ENCODE results near the gene SDK1.

DNA sequence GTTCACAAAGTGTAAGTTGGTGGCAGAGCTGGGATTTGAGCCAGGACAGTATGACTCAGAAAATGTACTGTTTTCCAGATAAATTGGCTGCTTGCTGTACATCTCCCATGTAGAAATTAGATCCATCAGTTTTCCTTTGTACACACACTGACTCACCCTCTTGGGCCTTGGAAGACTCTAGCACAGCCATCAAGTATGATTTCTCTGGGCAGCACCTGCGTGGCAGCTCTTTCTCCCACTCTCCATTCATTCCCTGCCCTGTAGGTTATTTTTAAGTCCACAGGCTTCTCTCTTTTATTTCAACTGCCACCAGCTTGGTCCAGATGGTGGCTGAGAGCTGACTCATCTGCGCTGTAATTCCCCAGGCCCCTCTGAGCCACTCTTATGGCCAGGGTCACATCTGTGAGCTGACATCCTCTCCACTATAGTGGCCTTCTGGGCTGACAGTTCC is 28.3 kb upstream of the SDK1 start:
- TF ChIP-seq, protein P1, sequence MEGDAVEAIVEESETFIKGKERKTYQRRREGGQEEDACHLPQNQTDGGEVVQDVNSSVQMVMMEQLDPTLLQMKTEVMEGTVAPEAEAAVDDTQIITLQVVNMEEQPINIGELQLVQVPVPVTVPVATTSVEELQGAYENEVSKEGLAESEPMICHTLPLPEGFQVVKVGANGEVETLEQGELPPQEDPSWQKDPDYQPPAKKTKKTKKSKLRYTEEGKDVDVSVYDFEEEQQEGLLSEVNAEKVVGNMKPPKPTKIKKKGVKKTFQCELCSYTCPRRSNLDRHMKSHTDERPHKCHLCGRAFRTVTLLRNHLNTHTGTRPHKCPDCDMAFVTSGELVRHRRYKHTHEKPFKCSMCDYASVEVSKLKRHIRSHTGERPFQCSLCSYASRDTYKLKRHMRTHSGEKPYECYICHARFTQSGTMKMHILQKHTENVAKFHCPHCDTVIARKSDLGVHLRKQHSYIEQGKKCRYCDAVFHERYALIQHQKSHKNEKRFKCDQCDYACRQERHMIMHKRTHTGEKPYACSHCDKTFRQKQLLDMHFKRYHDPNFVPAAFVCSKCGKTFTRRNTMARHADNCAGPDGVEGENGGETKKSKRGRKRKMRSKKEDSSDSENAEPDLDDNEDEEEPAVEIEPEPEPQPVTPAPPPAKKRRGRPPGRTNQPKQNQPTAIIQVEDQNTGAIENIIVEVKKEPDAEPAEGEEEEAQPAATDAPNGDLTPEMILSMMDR (IDR thresholded peaks at IDR 0.05; ENCODE audit: control extremely low read depth in 1 of 3, insufficient read depth in 1 of 3, low read depth in 1 of 3, low read length in 3 of 3), result no peak
- TF ChIP-seq ZNF274 (IDR thresholded peaks at IDR 0.05; ENCODE audit: borderline replicate concordance, extremely low read depth, low read length) (no peak), SIN3A (conservative IDR thresholded peaks at IDR 0.05 in 1 of 2, IDR thresholded peaks at IDR 0.05 in 1 of 2; ENCODE audit: low read depth in 1 of 2, low read length in 2 of 2) (no peak), JUND (IDR thresholded peaks at IDR 0.05; ENCODE audit: low read length) (no peak), EZH2 (IDR thresholded peaks at IDR 0.05; ENCODE audit: low read depth, low read length, severe bottlenecking) (no peak), GTF2F1 (IDR thresholded peaks at IDR 0.05; ENCODE audit: borderline replicate concordance, low read depth, low read length) (no peak), POLR2A (IDR thresholded peaks at IDR 0.05; ENCODE audit: control extremely low read depth in 1 of 2, low read depth in 2 of 2, low read length in 2 of 2) (no peak), POLR2AphosphoS5 (IDR thresholded peaks at IDR 0.05; ENCODE audit: low read depth, low read length) (no peak), YY1 (IDR thresholded peaks at IDR 0.05; ENCODE audit: low read depth, low read length) (no peak), RAD21 (IDR thresholded peaks at IDR 0.05 in 1 of 2, conservative IDR thresholded peaks at IDR 0.05 in 1 of 2; ENCODE audit: low read depth in 2 of 2, low read length in 2 of 2) (no peak), SP1 (IDR thresholded peaks at IDR 0.05; ENCODE audit: low read depth, low read length) (no peak), EGR1 (IDR thresholded peaks at IDR 0.05; ENCODE audit: borderline replicate concordance, low read depth, low read length) (no peak)
